A549 (cell line): Measurements from ENCODE around the gene GRK1.

Source experiments
- CHD2 ChIP-seq: fragments of 150-350 bp; IDR thresholded peaks from 2 replicates; pipeline ENCODE4 v1.6.1; 2014; ENCODE audit warnings: low read length; ENCODE audit not compliant: partially characterized antibody
- POLR2AphosphoS2 ChIP-seq: conservative IDR thresholded peaks from 2 replicates; pipeline ENCODE4 v1.6.1; 2012; ENCODE audit warnings: low read length, improper control_type of control experiment, inconsistent platforms
- USF2 ChIP-seq: fragments of 450-650 bp; IDR thresholded peaks from 2 replicates; pipeline ENCODE4 v1.6.1; 2014; ENCODE audit warnings: antibody characterized with exemption

GRCh38 chr13:113726961-113727411 is 60.0 kb downstream of the GRK1 start:
- TF ChIP-seq POLR2AphosphoS2 = no peak
- no peak for TF ChIP-seq USF2
- no peak for TF ChIP-seq CHD2
